HG02973 (cell line): ENCODE measurements around the gene FRMD3.

Source experiments
- ATAC-seq: cut with Tn5 transposase; IDR thresholded peaks from one replicate; pipeline ENCODE4 v1.9.1; 2021; ENCODE audit warnings: moderate library complexity; ENCODE audit not compliant: unreplicated experiment

Gene FRMD3

DNA sequence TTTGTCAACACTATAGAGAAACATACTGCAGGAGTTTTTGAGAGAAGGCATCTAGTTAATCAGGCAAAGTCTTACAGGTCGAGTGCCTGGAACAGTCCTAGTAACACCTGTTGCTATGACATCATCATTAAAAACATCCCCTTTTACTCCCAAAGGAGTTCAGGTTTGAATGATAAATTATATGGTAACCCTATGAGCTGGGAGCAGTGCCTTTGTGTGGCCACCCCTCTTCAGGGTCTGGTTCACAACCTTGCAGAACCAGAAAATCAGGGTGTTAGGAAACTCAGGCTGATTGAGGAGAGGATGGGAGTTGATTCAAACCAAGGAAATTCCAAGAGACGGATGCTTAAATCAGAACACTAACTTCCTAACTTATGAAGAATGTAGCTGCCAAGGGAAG is 296.1 kb downstream of the FRMD3 start:
- ATAC-seq: no peak

DNA sequence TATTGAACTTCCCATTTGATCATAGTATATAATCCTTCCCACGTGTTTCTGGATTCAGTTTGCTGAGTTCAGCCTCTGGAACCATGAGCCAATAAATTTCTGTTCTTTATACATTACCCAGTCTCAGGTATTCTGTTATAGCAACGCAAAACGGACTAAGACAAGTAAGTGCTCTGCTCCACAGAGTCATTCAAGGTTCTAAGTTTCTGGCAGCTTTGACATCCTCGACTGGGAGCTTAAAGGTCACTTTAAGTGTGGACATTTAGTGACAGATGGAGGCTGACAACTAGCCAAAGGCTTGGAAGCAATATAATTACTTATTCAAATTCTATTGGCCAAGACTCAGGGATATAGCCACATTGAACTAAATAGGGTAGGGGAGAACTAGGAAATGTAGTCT is 297.5 kb downstream of the FRMD3 start:
- no peak for ATAC-seq

DNA sequence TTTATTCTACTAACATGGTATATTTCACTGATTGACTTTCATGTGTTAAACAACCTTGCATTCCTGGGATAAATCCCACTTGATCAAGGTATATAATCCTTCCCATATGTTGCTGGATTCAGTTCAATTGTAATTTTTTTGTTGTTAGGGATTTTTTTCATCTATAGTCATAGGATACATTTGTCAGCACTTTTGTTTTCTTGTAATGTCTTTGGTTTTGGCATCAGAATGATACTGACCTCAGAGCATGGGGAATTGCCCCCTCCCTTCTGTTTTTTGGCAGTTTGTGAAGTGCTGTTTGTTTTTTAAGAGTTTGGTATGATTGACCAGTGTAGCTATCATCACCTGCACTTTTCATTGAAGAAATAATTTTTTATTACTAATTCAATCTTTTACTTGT is 298.5 kb downstream of the FRMD3 start:
- no peak for ATAC-seq

DNA sequence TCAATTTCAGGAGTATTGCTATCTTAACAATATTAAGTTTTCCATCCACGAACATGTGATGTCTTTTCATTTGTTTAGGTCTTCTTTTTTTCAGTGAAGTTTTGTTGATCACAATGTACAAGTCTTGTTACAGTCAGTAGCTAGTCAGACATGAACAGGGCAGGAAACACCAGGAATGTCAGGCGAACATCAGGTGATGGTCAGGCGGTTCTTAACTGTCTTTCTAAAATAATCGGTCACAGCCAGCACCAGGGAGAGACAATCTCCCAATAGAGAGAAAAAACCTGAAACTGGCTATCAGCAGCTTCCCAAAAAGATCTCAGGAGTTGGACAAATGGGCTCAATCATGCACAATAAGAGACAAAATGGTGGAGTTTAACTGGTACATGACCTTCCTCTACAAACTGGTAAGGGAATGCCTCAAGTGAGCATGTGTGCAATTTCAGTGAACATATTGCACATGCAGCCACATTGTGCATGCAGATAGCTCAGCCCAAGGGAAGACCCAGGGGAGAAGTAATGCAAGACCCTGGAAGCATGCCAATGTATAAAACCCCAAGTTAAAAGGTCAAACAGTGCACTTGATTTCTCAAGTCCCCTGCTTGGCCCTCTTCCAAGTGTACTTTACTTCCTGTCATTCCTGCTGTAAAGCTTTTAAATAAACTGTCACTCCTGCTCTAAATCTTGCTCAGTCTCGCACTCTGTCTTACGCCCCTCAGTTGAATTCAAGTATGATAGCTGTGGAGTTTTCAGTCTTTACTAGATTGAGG is 299.1 kb downstream of the FRMD3 start:
- ATAC-seq: no peak

DNA sequence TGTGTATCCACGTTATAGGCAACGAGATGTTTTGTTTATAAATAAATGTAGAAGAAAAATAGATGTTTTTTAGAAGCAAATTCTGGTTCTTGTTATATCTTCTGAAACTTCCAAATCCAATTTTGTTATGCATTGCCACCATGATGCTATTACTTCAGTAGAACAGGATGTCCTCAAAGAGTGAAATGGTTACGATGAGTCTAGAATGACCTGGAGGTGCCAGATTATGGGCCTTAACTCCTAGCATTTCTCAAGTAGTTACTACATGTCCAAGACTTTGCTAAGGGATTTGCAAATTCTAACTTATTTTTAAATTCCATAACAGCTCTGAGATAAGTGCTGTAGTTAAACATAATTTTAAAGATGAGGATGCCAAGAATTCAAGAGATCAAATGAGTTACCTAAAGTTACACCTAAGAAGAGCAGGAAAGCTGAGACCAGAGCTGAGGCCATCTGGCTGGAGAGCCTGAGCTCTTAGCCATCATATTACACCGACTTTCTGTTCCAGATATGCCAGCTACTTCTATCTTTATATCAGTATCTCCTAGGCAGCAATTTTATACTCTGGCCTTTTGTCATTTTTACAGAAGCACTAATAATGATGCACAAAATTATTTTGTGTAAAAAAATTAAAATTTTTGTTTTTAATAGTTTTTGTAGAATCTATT is 302.0 kb downstream of the FRMD3 start:
- no peak for ATAC-seq

DNA sequence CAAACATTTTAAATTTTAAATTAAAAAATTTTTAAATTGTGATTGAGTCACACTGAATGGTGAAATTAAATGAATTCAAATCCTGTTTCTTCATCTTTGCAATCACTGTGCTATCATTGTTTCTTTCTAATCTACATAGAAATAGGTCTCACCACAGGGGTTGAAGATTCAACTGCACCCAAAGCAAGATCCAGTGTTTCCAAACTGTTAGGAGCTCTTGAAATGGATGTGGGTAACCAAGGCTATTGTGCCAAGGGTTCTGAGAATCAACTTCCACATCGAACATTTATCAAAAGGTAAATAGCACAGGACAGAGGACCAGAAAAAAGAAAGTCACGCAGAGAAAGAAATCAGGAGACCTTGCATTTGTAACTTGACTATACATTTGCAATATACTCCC is 302.7 kb downstream of the FRMD3 start:
- no peak for ATAC-seq

DNA sequence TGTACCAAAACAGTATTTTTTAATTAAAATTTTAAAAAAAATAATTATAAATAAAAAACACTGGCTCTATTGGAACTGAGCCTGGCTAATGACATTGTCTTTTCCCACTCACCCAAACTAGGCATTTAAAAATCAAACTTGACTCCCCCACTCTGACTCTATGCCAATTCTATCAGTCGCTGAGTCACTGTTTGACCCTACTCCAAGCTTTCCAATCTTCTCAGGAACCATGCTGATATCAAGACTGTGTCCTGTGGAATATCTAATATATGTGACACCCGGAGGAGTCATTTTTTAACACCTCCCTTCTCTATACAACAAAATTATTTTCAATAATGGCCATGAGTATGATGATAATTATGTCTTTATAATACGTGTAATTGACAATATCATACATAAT is 303.7 kb downstream of the FRMD3 start:
- no peak for ATAC-seq

DNA sequence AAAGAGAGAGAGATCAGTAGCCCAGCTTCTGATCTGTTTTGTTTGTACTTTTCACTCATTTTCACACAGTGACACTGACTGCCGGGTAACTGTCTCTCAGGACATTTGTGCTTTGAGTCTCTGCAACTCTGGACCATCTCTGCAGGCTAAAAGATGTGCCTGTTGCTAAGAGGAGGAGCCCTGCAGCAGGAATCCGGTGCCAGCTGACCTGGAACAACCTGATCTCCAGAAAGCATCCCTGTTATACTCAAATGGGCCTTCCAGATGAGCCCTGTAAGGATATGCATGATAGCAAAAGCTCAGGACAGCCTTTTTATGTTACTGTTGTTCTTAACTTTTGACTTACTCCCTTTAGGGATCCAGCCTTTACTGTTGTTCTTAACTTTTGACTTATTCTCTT is 304.6 kb downstream of the FRMD3 start:
- ATAC-seq: no peak

DNA sequence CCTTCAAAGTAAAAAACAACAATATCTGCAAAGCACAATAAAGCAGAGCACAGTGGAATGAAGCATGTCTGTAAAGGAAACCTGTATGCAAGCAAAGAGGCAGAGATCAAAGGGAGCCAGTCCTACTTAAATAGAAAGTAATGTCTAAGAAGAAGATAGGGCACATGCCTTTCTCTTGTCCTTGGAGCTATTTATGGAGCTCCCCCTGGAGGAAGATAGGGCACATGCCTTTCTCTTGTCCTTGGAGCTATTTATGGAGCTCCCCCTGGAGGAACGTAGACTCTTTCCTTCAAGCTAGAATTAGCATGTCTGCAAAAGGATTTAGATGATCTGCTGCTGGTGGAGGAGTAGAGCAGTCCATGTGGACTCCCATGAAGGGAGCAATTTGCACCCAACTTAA is 307.2 kb downstream of the FRMD3 start:
- ATAC-seq: no peak

DNA sequence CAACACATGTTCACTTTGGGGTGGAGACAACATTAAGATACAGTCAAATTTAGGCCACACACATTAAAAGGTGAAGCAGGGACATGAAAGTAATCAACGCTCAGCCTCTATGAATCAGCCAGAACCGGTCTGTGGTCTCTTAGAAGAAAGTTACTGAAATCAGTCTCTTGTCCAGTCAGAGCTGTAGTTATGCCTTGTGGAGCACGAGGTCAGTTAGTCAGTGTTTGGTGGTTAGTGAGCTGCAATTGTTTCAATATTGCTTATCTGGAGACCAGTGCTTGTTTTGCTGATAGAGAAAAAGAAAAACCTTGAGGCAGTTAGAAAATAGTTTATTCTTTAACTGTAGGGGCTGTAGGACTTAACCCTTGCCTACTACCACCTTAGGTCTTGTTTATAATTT is 317.5 kb downstream of the FRMD3 start:
- peak; percentile 99 for ATAC-seq

DNA sequence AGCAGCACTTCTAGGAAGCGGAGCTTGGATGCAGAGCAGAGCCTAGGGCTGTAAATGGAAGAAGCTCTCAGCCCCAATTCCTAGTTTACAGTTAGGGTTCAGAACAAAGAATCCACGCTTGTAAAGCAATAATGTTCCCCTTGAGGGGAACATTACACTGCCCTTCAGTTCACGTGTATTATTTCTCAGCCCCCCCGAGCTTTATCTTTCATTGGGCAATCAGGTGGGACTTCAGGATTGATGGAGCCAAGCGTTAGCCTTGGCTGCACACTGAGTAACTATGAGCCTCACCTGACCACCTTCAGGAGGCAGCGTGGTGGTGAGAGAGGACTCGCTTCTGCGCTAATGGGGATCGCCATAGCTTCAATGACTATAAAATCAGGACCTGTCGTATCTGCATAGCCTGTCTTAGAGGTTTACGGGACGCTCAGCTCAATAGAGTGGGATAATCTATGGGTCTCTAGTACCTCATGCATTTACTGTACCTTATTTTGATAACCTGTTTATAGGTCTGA is 318.2 kb downstream of the FRMD3 start:
- ATAC-seq: no peak

DNA sequence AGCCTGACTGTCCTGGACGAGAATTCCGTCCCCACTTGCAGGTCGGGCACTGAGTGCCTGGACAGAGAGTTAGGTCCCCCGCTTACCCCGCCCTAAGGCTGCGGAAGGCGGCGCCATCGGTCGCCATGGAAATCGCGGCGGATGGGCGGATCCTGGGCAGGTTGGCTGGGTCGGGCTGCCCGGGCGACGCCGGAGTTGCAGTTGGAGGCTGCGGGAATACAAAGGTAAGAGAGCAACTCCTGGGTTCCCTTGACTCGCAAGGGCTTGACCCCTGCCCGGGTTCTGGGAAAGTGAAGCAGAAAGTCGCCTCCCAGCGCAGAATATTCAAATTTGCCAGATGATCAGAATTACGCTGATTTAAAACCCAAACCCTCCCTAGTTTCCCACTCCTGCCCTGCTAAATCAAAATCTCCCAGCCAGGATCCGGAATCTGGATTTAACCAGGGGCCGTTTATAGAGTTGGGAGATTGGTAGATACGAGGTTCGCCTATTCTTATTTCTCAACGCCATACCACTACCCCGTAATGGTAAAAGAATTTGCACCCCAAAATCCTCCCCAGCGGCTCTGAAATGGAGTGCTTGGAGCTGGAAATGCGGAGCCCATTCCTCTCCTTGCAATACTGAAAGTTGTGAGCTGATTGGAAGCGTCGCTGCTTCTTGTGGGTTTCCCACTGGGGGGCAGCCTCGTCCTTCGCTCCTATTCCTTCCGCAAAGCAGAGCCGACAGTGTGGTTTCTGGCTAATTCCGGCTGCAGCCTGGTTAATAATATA is 318.9 kb downstream of the FRMD3 start:
- no peak for ATAC-seq

DNA sequence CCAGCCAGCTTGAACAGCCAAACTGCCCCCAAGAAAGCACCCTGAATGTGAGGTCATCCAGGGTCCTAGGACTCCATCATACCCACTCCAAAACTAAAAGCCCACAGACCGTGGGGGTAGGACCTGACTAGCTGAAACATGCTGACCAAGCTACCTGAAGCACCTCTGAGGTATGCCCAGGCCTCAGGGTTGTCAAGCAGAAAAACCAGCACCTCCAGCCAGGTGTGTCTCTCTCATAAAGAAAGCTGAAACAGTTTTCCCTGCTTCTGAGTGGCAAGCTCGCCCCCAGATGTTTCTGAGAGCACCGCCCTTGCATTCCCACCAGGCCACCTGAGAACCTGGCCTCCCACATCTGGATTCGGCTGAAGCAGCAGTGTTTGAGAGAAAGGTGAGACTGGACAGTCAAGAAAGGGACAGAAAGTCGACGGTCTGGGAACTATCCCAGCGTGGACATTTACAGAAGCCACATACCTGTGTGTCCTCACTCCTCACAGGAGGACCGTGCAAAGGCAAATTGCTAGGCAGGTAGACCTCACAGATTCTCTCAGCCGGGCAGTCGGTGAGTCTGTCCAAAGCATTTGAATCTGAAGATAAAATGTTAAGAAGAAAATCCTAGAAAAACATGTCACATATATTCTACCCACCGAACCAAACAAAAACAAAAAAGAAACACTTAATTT is 319.6 kb downstream of the FRMD3 start:
- ATAC-seq: no peak

DNA sequence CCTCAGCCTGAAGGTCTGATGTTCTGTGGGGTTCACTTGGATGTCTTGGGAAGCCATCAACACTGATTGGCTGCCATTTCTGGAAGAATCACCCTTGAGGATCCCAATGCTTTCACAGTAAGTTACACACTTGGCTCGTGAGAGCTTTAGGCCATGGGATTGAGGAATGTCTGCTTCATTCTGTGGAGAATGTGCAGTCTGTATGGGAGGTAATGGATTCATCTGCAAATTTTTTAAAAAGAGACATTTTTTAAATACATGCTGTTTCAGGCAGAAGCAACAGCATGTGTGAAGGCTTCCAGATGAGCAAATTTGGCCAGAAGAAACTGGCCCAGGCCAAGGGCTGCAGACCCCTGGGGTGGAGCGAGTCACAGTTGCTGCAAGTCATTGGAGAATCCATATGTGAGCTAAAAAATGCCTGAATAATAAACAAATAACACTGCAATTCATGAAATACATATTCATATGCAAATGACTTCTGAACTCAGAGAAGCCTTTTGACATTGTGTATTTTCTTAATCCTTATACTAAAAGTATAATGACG is 328.9 kb downstream of the FRMD3 start:
- ATAC-seq: no peak

DNA sequence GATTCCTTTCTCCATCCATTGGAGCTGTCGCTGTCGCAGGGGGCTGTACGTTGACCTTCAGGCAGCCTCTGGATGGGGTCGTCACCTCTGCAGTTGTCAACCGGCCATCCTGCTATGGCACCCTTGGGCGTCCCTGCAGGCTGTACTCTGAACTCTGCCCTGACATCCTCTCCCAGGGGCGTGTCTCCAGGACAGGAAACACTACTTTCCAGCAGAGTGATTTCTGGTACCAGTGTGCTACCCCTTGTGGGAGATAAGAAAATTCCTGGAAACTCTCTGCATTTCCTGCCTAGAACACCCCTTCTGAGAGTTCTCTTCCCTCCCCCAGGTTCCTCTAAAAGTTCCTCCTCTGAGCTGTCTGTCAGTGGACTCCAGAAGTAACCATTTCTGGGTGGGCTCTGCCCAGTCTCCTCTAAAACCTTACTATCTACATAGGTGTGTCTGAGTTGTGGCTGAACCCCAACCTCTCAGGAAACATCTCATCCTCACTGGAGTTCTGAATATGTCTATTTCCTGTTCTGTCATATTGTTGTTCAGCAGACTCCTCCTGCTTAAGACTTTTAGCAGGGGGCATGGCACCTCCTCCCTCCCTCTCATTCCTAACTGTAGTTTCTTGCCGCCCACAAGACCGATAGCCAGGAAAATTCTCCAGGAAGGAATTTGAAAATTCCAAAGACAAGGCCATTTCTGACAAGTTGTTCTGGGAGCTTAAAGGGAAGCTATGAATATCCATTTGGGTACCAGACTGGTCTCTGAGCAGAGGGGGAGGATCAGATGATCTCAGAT is 329.9 kb downstream of the FRMD3 start:
- no peak for ATAC-seq

DNA sequence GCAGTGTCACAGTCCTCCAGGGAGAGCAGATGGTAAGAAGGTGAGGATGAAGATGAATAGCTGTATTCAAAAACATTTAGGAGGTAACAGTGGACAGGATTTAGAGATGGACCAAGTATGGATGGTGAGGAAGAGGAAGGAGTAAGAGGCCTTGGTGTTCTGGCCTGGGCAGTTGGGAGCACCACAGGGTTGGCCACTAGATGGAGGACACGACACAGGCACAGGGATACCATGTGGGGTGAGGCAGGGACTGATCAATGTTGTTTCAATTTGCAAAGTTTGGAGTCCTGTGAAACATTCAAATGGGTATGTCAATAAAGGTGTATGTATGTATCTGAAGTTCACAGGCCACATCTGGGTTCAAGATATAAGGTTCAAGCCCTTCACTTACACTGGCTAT is 334.2 kb downstream of the FRMD3 start:
- no peak for ATAC-seq

DNA sequence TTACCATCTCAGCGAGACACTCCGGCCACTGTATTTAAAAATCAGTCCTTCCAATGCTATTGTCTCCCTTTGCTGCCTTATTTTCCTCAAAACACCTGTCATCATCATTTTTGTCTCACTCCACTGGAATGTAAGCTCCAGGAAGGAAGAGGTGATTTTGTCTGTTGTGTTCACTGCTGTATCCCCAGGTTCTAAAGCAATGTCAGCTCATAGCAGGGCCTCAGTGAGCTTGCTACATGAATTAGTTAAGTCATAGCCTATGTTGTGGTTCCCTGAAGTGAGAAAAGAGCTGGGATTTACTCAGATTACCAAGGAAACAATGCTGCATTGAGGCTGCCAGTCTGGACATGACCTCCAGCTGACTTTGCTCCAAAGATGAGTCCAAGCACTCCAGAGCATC is 337.7 kb downstream of the FRMD3 start:
- no peak for ATAC-seq

DNA sequence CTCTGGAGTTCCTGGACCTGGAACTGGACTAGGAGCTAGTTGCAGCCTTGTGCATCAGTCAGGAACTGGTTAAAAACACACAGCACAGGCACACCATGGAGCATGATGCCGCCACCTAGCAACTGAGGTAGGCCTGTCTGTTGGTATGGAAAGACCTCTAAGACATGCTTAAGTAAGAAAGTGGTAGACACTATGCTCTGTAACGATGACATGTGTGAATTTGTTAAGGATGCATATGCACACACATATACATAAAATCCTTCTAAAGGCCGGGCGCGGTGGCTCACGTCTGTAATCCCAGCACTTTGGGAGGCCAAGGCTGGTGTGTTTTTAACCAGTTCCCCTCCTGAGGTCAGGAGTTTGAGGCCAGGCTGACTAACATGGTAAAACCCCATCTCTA is 338.4 kb downstream of the FRMD3 start:
- ATAC-seq: no peak

DNA sequence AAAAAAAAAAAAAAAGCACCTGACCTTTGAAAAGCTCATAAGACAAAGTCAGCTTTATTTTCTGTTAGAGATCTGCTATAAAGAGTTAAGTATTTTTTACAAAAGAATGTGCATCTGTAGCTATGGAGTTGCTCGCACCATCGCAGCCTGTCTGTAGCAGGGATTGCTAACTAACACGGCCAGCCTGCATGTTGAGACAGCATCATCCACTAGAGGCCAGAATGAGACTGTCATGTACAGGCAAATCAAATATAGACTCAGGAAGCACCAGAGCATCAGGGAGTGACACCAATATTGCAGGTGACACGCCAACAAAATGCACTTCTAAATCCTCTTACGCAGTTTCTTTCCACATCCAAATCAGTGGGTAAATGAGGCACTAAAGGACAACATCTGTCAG is 339.0 kb downstream of the FRMD3 start:
- no peak for ATAC-seq

DNA sequence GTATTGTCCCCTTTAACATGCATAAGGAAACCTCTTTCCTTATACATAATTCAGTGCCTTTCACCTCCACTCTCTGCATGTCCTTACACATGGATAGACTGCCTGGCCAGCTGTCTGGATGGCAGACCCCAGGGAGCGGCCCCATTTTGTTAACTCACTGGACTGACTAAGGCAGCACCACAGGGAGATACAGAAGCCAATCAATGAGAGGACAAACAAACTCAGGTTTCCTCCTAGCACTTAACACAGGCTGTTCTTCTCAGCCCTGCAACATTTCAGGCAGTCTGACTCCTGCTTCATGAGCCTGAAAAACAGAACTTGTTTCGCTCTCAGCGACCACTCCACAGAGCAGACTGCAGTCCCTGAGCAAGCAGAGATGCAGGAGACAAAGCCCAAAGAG is 339.8 kb downstream of the FRMD3 start:
- ATAC-seq: no peak
